IMR-90 (cell line): ENCODE measurements around the gene CCDC141.

Experiments
- CHD1 ChIP-seq: IDR thresholded peaks from 2 replicates; pipeline ENCODE4 v1.6.1; 2012; ENCODE audit warnings: low read depth, low read length, improper control_type of control experiment
- CTCF ChIP-seq: conservative IDR thresholded peaks from 2 replicates; pipeline ENCODE4 v1.5.1; 2012; ENCODE audit warnings: mild to moderate bottlenecking, low read depth, low read length, improper control_type of control experiment
- POLR2A ChIP-seq: IDR thresholded peaks from 2 replicates; pipeline ENCODE4 v1.6.1; 2012; ENCODE audit warnings: mild to moderate bottlenecking, low read depth, low read length

- TF ChIP-seq POLR2A (no peak), CTCF (no peak), CHD1 (no peak)
Observed at GRCh38 chr2:178782236-178782635, 267.7 kb downstream of the CCDC141 start.
